HG03135 (cell line): ENCODE data around the gene C2.

ENCODE experiments used
- ATAC-seq: cut with Tn5 transposase; IDR thresholded peaks from one replicate; pipeline ENCODE4 v1.9.1; 2021; ENCODE audit warnings: mild to moderate bottlenecking, moderate library complexity; ENCODE audit not compliant: unreplicated experiment

C2 gene

GRCh38 chr6:31927242-31927862 is at the start of gene C2:
C2 (plus strand) TSS chr6:31927717; CDS start chr6:31927753, 36 bp downstream.
- ATAC-seq: no peak

GRCh38 chr6:31878222-31878621 is 49.3 kb upstream of the C2 start:
- no peak for ATAC-seq

- ATAC-seq: no peak
These were observed 48.8 kb upstream of the C2 start, which contains the start of gene SLC44A4 for GRCh38 chr6:31878726-31879125. SLC44A4 (minus strand) TSS chr6:31878997; CDS start chr6:31878980, 17 bp downstream.

- no peak for ATAC-seq
These were observed 48.4 kb upstream of the C2 start for GRCh38 chr6:31879143-31879542.

- no peak for ATAC-seq
These were observed 47.6 kb upstream of the C2 start for GRCh38 chr6:31879901-31880300.

- ATAC-seq: no peak
These were observed 46.9 kb upstream of the C2 start for GRCh38 chr6:31880616-31881015.

- ATAC-seq: no peak
These were observed 46.2 kb upstream of the C2 start for GRCh38 chr6:31881136-31881859.

GRCh38 chr6:31882344-31882743 is 45.2 kb upstream of the C2 start:
- no peak for ATAC-seq

GRCh38 chr6:31883676-31884075 is 43.8 kb upstream of the C2 start:
- no peak for ATAC-seq

GRCh38 chr6:31884528-31885035 is 42.9 kb upstream of the C2 start:
- no peak for ATAC-seq

- no peak for ATAC-seq
These were observed 41.0 kb upstream of the C2 start for GRCh38 chr6:31886541-31886991.

GRCh38 chr6:31887173-31888007 is 40.1 kb upstream of the C2 start:
- no peak for ATAC-seq

GRCh38 chr6:31888276-31889258 is 39.0 kb upstream of the C2 start:
- ATAC-seq: no peak

GRCh38 chr6:31889331-31889972 is 38.1 kb upstream of the C2 start:
- ATAC-seq: no peak

- no peak for ATAC-seq
These were observed 34.7 kb upstream of the C2 start for GRCh38 chr6:31892821-31893220.

GRCh38 chr6:31896493-31896855 is 31.0 kb upstream of the C2 start:
- ATAC-seq: no peak

- ATAC-seq: no peak
These were observed 30.5 kb upstream of the C2 start for GRCh38 chr6:31896856-31897611.

- ATAC-seq: peak; percentile 44
These were observed 29.7 kb upstream of the C2 start, which contains the start of gene EHMT2 for GRCh38 chr6:31897612-31898382. EHMT2 (minus strand) TSS chr6:31897698; CDS start chr6:31897677, 21 bp downstream.
